GM18951 (cell line): ENCODE data around the gene TCF7.

Experiments used
- POLR2A ChIP-seq: IDR thresholded peaks from 4 replicates; pipeline ENCODE4 v1.6.1; 2011; ENCODE audit warnings: mild to moderate bottlenecking; ENCODE audit not compliant: insufficient read length, insufficient read depth; ENCODE audit errors: extremely low read depth
- in situ Hi-C: fragments of 300-500 bp; cut with MboI; formaldehyde crosslinking; loops from one replicate; pipeline ENCODE4 v1.12.0; 2022; ENCODE audit warnings: low sequenced_read_pairs, mixed read lengths, inconsistent platforms; ENCODE audit not compliant: unreplicated experiment

Gene TCF7

DNA sequence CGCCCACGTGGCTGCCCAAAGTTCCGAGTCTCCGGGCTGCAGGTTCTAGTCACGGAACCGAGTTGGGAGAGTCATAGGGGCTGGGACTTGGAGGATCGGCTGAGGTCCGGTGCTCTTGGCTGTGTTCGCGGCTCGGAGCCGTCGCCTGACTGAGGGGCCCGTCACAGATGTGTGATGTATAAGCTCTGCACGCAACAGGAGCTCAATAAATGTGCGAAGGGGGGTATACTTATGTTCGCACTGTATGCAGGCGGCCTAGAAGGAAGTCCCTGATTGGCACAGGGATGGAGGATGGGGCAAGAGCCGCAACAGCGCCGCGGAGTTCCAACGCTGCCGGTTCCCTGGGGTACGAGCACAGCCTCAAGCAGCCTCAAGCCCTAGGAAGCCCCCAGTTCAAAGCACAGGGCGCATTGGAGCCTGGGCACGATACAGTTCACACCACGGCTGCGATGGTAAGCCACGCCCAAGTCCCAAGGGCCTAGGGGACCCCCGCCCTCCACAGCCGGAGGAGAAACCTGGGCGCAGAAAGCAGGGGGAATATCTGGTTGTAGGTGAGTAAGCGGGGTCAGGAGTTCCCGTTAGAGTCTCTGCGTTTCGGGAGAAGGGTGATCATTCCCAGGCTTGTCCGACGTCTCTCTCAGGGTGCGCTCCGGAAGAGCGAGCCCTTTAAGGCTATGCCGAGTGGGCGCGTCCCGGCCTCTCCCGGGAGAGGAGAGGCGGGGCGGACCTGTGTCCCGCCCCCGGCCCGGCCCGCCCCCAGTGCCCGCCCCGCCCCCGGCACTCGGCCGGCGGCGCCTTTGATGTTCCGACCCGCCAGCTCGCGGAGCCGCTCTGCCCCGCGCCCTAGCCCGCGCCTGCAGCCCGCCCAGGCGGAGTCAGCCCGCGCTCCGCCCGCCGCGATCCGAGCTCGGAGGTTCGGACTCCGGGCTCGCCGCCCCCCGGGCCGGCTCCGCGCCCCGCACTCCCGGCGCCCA, at the start of gene TCF7:
Gene TCF7, plus strand, starts transcription at position 780 of the 974 bp plus-strand sequence. CDS start 226 bp downstream, outside the sequence.
- TF ChIP-seq POLR2A = peak; percentile 14
- in situ Hi-C loops = no loop called here

DNA sequence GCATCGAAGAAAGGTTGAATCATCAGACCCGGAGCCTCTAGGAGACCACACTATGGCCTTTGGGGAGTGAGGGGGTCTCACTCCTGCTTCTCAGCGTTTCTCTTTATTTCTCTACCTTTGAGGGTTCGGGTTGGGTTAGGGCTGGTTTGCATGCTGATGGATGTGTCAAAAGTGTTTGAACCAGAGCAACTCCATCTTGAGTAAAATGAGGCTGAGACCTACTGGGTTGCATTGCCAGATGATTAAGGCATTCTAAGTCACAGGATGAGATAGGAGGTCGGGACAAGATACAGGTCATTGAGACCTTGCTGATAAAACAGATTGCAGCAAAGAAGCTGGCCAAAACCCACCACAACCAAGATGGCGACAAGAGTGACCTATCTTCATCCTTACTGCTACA, 44.9 kb upstream of the TCF7 start:
- in situ Hi-C loops = no loop called here
- no peak for TF ChIP-seq POLR2A

DNA sequence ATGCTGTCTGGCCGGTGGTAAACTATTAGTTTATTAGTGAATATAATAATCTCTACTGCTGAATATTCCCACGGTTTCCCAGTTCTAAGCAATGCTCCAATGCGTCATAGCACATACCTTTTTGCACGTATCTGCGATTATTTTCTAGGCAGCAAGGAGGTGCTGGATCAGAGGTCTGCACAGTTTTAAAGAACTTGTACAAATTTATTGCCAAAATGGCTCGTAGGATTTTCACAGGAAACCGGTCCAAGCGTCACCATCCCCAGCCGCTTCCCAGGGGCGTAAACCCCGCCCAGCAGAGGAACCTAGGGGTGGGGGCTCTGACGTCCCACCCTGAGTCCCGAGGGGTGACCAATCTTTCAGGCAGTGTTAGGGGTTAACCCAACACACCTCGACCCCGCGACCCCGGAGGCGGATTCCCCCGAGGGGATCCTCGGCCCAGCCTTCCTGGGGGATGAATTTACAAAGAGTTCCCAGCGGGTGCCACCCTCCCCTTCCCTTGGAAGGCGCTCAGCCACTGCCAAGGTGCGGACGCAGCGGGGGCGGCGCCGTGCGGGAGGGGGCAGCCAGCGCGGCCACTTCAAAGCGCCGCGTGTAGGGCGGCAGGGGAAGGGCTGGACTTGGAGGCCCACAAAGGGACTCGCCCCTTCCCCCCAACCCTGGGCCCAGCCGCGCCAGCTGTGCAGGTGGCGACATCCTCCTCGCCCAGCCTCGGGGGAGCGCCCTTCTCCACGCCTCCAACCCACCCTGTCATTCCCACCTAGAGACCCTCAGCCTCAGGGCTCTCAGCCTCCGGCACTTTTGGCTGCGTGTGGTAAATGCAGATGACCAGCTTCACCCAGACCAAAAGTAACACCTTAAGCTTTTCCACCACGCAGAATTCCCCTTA, 43.5 kb upstream of the TCF7 start:
- no peak for TF ChIP-seq POLR2A
- in situ Hi-C loops = no loop called here

DNA sequence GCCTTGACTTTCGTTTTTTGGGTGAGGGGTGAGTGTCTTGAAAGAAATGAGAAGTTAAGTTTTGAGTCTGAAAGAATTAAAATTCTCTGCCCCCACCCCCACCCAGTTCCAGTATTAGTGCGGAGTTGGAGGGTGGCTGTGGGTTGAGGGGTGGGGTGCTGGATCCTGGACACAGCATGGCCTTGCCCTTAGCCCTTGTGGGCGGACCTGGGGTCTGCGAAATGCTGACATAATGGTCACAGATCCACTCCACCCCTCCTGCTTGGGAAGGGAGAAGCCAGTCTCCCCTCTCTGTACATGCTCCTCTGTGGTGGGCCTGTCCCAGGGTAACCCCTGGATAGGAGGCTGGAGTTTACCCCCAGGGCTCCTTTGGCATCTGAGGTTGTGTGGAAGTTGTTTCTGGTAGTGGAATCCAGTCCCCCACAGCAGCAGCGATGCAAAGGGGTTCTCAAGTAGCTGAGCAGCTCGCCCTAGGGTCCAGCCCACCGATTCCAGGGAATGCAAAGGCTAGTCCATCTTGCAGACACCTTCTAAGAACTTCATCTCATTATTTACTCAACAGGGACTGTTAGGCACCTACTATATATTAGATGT, 42.8 kb upstream of the TCF7 start:
- no peak for TF ChIP-seq POLR2A
- in situ Hi-C loops = no loop called here

DNA sequence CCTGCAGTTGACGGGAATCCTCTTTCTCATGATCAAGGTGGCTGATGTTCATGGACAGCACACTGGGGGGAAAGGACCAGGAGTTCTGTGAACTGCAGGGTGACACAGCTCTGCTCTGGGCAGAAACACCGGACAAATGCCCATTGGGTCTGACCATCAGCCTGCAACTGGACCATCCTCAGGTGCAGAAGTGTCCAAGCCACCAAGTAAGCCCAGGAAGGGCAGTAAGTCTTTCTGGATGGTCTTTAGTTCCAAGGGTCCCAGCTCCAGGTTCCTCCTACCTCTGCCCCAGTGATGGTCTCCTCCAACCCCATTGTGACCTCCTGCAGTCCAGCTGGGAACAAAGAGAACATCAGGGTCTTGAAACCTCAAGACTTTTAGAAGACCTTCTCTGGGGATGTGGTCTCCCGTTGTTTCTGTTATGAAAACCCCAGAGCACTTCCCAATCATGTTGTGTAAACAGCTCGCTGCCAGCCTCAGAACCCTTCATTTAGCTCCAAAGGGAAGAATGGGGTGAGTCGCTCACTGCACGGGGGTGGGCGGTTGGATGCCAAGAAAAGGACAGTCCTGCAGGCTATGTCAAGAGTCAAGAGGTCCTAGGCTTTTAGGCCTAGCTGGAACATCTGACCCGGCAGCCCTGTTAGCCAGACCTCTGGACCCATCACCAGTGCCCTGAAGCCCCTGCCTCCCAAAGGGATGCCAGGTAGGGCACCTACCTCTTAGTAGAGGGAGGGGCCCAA, 41.8 kb upstream of the TCF7 start:
- in situ Hi-C loops = no loop called here
- no peak for TF ChIP-seq POLR2A

DNA sequence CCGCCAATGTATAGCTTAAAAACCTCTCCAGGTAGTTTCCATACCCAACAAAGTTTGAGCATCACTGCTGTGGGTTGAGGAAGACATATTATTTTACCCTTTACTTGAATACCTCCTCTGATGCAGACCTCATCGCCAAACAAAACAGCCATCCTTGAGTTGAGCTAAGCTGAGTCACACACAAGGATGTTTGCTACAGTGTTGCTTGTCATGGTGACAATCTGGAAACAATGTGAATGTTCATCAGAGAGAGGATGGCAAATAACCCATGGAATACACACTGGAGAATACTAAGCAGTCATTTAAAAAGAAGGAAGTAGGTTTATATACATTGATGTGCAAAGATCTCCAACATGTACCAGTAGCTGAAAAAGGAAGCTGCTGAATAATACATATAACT, 41.1 kb upstream of the TCF7 start:
- in situ Hi-C loops = no loop called here

DNA sequence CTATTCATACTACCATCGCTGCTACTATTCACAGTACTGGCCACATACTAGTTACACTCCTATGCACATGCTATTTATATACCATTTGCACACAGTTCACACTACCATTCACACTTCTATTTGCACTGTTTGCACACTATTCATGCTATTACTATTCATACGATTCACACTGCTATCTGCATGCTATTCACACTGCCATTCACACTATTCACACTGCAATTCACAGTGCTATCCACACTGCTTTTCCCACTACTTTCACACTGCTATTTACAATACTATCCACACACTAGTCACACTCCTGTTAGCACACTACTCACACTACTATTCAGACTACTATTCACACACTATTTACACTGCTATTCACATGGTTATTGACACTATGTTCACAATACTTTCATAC, 39.4 kb upstream of the TCF7 start:
- in situ Hi-C loops = no loop called here

More for the DNA sequence above, 41.1 kb upstream of the TCF7 start:
- no peak for TF ChIP-seq POLR2A

DNA sequence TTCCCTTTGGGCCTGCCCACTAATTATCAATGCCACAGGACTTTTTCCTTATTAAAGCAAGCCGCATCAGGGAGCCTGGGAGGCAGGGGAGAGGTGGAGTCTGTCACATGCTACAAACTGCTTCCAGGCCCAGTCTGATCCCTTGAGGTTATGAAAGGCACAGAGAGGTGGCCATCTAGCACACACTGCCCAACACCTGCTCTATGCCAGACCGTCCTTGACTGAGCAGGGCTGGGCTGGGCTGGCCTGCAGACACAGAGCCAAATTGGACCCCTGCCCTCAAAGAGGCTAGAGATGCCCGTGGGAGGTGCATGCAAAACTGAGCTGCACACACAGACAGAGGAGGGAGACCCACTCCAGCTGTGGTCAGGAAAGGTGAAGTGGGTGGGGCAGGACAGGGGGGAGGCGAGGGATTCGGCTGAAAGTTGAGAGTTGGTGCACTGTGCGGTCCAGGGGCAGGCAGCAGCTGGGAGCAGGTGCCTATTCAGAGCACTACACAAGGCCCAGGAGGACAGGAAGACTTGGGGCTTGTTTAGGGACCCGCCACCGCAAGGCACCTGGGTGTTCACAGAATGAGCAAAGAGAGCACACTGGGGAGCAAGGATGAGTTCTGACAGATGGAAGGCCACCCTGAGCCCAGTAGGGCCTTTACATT, 36.4 kb upstream of the TCF7 start:
- no peak for TF ChIP-seq POLR2A
- in situ Hi-C loops = no loop called here

More for the DNA sequence above, 39.4 kb upstream of the TCF7 start:
- TF ChIP-seq POLR2A = no peak

DNA sequence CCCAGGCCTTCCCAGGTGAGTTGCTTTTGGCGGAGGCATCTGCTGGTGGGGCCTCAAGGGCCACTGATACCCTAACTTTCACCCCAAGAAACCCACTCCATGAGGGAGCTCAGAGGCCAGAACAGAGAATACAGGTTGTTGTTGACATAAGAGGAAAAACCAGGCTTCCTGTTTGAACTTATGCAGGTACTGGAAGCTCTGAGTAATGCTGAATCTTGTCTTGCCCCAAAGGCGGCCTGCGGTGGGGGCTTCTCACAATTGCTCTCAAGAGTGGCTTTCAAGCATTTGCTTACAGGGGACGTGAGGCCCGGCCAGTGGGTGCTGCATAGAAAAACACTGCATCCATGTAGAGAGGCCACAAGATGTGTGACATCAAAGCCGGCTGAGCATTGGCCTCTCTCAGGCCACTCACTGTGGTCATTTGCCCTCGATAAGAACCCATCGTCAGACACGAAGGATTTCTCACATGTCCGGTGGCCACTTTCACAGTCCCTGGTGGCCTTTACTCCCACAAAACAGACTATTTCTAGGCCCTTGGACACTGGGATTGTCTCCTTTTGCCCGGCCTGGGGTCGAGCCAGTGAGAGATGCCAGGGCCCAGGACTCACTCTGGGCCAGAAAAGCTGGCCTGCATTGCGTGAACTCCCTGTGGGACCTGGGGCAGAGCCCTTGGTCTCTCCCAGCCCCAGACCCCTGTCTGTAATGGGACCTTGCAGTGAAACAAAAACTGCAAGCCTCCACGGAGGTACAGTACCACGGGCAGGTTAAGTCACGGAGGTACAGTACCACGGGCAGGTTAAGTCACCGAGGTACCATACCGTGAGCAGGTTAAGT, 34.5 kb upstream of the TCF7 start:
- in situ Hi-C loops = no loop called here
- no peak for TF ChIP-seq POLR2A

DNA sequence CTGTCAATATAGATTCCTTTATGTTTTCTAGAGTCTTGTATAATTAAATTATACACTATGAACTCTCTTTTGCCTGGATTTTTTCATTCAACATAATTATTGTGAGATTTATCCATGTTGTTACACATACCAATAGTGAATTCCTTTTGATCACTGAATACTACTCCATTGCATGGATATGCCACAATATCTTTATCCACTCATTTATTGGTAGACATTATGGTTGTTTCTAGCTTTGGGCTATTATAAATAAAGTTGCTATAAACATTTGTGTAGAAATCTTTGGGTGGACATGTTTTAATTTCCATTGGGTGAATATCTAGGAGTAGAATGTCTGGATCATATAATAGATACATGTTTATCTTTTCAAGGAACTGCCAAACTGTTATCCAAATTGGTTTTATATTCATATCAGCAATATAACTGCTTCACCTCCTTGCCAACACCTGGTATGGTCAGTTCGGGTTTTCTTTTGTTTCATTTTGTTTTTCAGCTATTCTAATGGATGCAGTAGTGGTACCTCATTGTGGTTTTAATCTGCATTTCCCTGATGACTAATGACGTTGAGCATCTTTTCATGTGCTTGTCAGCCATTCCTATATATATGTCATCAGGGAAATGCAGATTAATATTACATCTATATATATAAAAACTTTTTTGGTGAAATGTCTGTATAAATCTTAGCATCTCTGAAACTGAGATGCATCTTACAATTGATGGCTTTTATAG, 32.1 kb upstream of the TCF7 start:
- in situ Hi-C loops = no loop called here
- no peak for TF ChIP-seq POLR2A

DNA sequence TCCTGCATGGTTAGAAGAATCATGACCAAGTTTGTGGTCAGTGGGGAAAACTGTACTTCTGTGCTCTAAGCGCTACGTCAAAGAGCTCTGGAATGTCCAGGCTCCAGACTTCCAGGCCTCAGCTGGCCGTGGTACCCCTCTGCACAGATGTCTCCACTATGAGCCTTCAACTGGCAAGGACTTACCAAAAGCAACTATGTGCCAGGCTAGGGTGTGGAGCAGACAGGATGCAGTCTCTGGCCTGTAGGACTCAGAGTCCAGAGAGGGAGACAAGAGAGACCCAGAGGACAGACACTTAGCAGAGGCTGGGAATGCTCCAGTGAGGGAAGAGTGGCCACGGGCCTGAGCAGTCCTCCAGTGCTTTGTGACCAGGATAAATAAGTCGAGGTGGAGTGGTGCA, 31.0 kb upstream of the TCF7 start:
- in situ Hi-C loops = no loop called here
- no peak for TF ChIP-seq POLR2A

DNA sequence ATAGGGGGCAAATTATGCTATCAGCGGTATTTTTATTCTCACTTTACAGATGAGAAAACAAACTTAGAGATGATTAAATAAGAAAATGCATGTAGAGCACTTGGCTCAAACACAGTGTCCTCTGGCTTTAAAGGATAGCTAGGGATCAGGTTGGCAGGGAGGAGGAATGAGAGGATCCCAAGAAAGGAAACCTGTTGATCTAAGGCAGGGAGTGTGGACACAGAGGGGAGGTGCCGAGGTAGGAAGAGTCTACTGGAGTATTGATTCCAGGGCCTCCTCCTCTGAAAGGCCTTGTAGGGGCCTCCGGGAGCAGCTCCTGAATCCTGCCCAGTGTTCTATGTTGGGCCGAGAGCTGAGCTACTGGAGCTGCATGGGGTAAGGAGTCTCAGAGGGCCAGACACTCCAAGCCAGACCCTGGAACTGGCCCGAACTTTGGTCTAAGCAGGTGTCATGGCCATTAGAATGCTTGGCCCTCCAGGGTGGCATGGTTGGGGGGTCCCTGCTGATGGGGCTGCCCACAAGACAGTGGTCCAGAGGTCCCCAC, 30.4 kb upstream of the TCF7 start:
- no peak for TF ChIP-seq POLR2A
- in situ Hi-C loops = no loop called here
